ENCODE measurements around the gene MIR17HG.

DNA sequence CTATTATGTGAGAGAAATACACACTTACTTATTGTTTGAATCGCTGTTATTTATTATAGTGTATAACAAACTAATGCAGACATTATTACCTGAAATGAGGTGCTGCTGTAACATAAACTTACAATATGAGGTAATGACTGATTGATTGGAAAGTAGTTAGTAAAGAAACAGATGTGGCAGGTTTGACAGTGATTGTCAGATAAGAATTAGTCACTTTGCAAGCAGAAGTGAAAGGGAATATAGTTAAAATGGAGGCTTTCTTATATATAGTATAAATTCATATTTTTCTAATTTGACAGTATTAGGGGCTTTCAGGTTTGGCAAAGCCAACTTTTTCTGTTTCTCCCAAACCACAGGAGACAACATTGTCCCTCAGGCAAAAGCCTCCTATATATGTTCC lies 20.6 kb downstream of the MIR17HG start:
- TF ChIP-seq, protein P1, sequence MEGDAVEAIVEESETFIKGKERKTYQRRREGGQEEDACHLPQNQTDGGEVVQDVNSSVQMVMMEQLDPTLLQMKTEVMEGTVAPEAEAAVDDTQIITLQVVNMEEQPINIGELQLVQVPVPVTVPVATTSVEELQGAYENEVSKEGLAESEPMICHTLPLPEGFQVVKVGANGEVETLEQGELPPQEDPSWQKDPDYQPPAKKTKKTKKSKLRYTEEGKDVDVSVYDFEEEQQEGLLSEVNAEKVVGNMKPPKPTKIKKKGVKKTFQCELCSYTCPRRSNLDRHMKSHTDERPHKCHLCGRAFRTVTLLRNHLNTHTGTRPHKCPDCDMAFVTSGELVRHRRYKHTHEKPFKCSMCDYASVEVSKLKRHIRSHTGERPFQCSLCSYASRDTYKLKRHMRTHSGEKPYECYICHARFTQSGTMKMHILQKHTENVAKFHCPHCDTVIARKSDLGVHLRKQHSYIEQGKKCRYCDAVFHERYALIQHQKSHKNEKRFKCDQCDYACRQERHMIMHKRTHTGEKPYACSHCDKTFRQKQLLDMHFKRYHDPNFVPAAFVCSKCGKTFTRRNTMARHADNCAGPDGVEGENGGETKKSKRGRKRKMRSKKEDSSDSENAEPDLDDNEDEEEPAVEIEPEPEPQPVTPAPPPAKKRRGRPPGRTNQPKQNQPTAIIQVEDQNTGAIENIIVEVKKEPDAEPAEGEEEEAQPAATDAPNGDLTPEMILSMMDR (IDR thresholded peaks at IDR 0.05; ENCODE audit: low read length), result no peak
- no peak for TF ChIP-seq EZH2 (IDR thresholded peaks at IDR 0.05; ENCODE audit: borderline replicate concordance, low read length)

All from OCI-LY1 (cell line).